GM15510 (cell line): Measurements from ENCODE around the gene FARSB.

Experiments used
- POLR2A ChIP-seq: IDR thresholded peaks from 3 replicates; pipeline ENCODE4 v1.6.1; 2011; ENCODE audit warnings: borderline replicate concordance; ENCODE audit not compliant: insufficient read length; ENCODE audit errors: extremely low read depth

Gene FARSB

GRCh38 chr2:222627764-222628163, 28.1 kb downstream of the FARSB start:
- no peak for TF ChIP-seq POLR2A

GRCh38 chr2:222623756-222624309, 32.1 kb downstream of the FARSB start:
- TF ChIP-seq POLR2A = no peak

GRCh38 chr2:222622910-222623309, 33.0 kb downstream of the FARSB start:
- TF ChIP-seq POLR2A = no peak

- TF ChIP-seq POLR2A = no peak
Measured at GRCh38 chr2:222621893-222622292, 34.0 kb downstream of the FARSB start.

- TF ChIP-seq POLR2A = no peak
Measured at GRCh38 chr2:222615320-222615719, 40.6 kb downstream of the FARSB start.

- TF ChIP-seq POLR2A = no peak
Measured at GRCh38 chr2:222613715-222614331, 42.1 kb downstream of the FARSB start.

GRCh38 chr2:222611684-222612083, 44.2 kb downstream of the FARSB start:
- no peak for TF ChIP-seq POLR2A

GRCh38 chr2:222610746-222611145, 45.1 kb downstream of the FARSB start:
- TF ChIP-seq POLR2A = no peak

- TF ChIP-seq POLR2A = no peak
Measured at GRCh38 chr2:222609381-222609780, 46.5 kb downstream of the FARSB start.

GRCh38 chr2:222608081-222608480, 47.8 kb downstream of the FARSB start:
- no peak for TF ChIP-seq POLR2A

- no peak for TF ChIP-seq POLR2A
Measured at GRCh38 chr2:222606306-222606705, 49.6 kb downstream of the FARSB start.

GRCh38 chr2:222604749-222605515, 51.0 kb downstream of the FARSB start:
- TF ChIP-seq POLR2A = no peak

- TF ChIP-seq POLR2A = no peak
Measured at GRCh38 chr2:222603501-222603900, 52.4 kb downstream of the FARSB start.

GRCh38 chr2:222598611-222599010, 57.3 kb downstream of the FARSB start:
- TF ChIP-seq POLR2A = no peak

GRCh38 chr2:222595581-222595980, 60.3 kb downstream of the FARSB start:
- TF ChIP-seq POLR2A = no peak

GRCh38 chr2:222594679-222595078, 61.2 kb downstream of the FARSB start:
- no peak for TF ChIP-seq POLR2A
